SK-N-SH treated with all-trans-retinoic acid at 6 μM for 48 hours (cell line): Measurements from ENCODE around the gene GRM2.

ENCODE experiments used
- ARNTL ChIP-seq: fragments of 450-650 bp; formaldehyde crosslinking; IDR thresholded peaks from 2 replicates; pipeline ENCODE4 v1.5.0; 2020; ENCODE audit warnings: low read depth, mild to moderate bottlenecking, moderate library complexity, borderline replicate concordance
- PATZ1 ChIP-seq: fragments of 250-450 bp; sonication (Bioruptor Pico); IDR thresholded peaks from 2 replicates; pipeline ENCODE4 v1.8.0; 2020; ENCODE audit warnings: mild to moderate bottlenecking, moderate library complexity, borderline replicate concordance
- POU6F1 ChIP-seq: fragments of 250-450 bp; sonication (Bioruptor Pico); IDR thresholded peaks from 2 replicates; pipeline ENCODE4 v1.8.0; 2021; ENCODE audit warnings: low read depth, mild to moderate bottlenecking, moderate library complexity, borderline replicate concordance
- RARB ChIP-seq: fragments of 250-450 bp; sonication (Bioruptor Pico); IDR thresholded peaks from 2 replicates; pipeline ENCODE4 v1.8.0; 2021; ENCODE audit warnings: mild to moderate bottlenecking, moderate library complexity
- SNAI2 ChIP-seq: fragments of 250-450 bp; sonication (Bioruptor Pico); IDR thresholded peaks from 2 replicates; pipeline ENCODE4 v1.5.0; 2020; ENCODE audit warnings: mild to moderate bottlenecking, moderate library complexity
- TSHZ2 ChIP-seq: fragments of 250-450 bp; sonication (Bioruptor Pico); IDR thresholded peaks from 2 replicates; pipeline ENCODE4 v1.5.0; 2020; ENCODE audit warnings: mild to moderate bottlenecking, moderate library complexity
- ZNF70 ChIP-seq: fragments of 450-650 bp; formaldehyde crosslinking; IDR thresholded peaks from 2 replicates; pipeline ENCODE4 v1.5.0; 2020; ENCODE audit warnings: mild to moderate bottlenecking, moderate library complexity
- TF ChIP-seq, protein P1 (sequence below): fragments of 250-450 bp; sonication (Bioruptor Pico); IDR thresholded peaks from 2 replicates; pipeline ENCODE4 v1.5.1; 2020; ENCODE audit warnings: low read depth, mild to moderate bottlenecking, moderate library complexity

GRCh38 chr3:51712511-51712931 is 5.7 kb downstream of the GRM2 start:
- TF ChIP-seq POU6F1 = no peak
- no peak for TF ChIP-seq ARNTL
- TF ChIP-seq RARB = no peak
- TF ChIP-seq, protein P1, sequence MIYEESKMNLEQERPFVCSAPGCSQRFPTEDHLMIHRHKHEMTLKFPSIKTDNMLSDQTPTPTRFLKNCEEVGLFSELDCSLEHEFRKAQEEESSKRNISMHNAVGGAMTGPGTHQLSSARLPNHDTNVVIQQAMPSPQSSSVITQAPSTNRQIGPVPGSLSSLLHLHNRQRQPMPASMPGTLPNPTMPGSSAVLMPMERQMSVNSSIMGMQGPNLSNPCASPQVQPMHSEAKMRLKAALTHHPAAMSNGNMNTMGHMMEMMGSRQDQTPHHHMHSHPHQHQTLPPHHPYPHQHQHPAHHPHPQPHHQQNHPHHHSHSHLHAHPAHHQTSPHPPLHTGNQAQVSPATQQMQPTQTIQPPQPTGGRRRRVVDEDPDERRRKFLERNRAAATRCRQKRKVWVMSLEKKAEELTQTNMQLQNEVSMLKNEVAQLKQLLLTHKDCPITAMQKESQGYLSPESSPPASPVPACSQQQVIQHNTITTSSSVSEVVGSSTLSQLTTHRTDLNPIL (CRISPR knock-in tag) = no peak
- TF ChIP-seq SNAI2 = no peak
- no peak for TF ChIP-seq PATZ1
- TF ChIP-seq ZNF70 (CRISPR knock-in tag) = no peak
- no peak for TF ChIP-seq TSHZ2 (CRISPR knock-in tag)
